Liver (tissue), 3 donors: Measurements from ENCODE around the gene B3GAT1.

Source experiments
- HNF4G ChIP-seq: IDR thresholded peaks from 2 replicates; pipeline ENCODE4 v1.6.1; 2016; ENCODE audit warnings: antibody characterized with exemption
- JUND ChIP-seq, 2 donors: IDR thresholded peaks; 2 replicates each; pipeline ENCODE4 v1.6.1; 2016; ENCODE audit warnings: antibody characterized with exemption in 2 of 2
- RXRA ChIP-seq, 2 donors: IDR thresholded peaks; 2 replicates each; pipeline ENCODE4 v1.6.1; 2017 to 2018; ENCODE audit warnings: antibody characterized with exemption in 2 of 2, mild to moderate bottlenecking in 1 of 2
- TAF1 ChIP-seq: conservative IDR thresholded peaks from 2 replicates; pipeline ENCODE4 v1.6.1; 2016; ENCODE audit warnings: antibody characterized with exemption, mild to moderate bottlenecking
- TF ChIP-seq, protein P1 (sequence below): fragments of 150-350 bp; IDR thresholded peaks from 2 replicates; pipeline ENCODE4 v1.5.1; 2017; ENCODE audit warnings: improper control_type of control experiment, low read depth, low read length; ENCODE audit not compliant: missing input control
- TF ChIP-seq, protein P2 (sequence below): IDR thresholded peaks from 2 replicates; pipeline ENCODE4 v1.6.1; 2016; ENCODE audit warnings: antibody characterized with exemption, mild to moderate bottlenecking
- donor health status: healthy.
- donor health status: healthy.

DNA sequence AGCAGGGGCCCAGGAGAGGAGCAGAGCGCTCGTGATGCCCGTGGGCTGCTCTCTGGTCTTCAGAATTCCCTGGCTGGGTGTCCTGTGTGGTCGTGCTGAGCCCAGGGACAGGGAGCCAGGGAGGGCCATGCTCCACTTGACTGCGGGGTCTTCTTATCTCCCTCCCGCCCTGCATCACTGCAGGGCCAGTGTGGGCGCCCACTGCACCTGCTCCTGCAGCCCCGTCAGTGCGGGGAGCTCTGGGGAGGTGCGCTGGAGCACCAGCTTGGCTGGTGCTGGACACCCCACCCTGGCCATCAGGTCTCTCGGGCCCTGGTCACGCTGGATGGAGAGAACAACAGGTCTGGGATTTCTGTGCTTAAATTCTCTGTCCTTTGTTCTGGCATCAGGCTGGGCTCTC is 31.8 kb downstream of the B3GAT1 start:
- TF ChIP-seq TAF1, result no peak
- TF ChIP-seq, protein P1, sequence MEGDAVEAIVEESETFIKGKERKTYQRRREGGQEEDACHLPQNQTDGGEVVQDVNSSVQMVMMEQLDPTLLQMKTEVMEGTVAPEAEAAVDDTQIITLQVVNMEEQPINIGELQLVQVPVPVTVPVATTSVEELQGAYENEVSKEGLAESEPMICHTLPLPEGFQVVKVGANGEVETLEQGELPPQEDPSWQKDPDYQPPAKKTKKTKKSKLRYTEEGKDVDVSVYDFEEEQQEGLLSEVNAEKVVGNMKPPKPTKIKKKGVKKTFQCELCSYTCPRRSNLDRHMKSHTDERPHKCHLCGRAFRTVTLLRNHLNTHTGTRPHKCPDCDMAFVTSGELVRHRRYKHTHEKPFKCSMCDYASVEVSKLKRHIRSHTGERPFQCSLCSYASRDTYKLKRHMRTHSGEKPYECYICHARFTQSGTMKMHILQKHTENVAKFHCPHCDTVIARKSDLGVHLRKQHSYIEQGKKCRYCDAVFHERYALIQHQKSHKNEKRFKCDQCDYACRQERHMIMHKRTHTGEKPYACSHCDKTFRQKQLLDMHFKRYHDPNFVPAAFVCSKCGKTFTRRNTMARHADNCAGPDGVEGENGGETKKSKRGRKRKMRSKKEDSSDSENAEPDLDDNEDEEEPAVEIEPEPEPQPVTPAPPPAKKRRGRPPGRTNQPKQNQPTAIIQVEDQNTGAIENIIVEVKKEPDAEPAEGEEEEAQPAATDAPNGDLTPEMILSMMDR, result no peak
- TF ChIP-seq HNF4G, result no peak
- TF ChIP-seq, protein P2, sequence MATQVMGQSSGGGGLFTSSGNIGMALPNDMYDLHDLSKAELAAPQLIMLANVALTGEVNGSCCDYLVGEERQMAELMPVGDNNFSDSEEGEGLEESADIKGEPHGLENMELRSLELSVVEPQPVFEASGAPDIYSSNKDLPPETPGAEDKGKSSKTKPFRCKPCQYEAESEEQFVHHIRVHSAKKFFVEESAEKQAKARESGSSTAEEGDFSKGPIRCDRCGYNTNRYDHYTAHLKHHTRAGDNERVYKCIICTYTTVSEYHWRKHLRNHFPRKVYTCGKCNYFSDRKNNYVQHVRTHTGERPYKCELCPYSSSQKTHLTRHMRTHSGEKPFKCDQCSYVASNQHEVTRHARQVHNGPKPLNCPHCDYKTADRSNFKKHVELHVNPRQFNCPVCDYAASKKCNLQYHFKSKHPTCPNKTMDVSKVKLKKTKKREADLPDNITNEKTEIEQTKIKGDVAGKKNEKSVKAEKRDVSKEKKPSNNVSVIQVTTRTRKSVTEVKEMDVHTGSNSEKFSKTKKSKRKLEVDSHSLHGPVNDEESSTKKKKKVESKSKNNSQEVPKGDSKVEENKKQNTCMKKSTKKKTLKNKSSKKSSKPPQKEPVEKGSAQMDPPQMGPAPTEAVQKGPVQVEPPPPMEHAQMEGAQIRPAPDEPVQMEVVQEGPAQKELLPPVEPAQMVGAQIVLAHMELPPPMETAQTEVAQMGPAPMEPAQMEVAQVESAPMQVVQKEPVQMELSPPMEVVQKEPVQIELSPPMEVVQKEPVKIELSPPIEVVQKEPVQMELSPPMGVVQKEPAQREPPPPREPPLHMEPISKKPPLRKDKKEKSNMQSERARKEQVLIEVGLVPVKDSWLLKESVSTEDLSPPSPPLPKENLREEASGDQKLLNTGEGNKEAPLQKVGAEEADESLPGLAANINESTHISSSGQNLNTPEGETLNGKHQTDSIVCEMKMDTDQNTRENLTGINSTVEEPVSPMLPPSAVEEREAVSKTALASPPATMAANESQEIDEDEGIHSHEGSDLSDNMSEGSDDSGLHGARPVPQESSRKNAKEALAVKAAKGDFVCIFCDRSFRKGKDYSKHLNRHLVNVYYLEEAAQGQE, result no peak
- TF ChIP-seq RXRA (IDR thresholded peaks at IDR 0.05), result no peak
- TF ChIP-seq JUND (IDR thresholded peaks at IDR 0.05), result no peak
